Measurements from ENCODE around the gene FRS3.

Gene FRS3

GRCh38 chr6:41743406-41744235 lies 36.1 kb downstream of the FRS3 start:
- DNase-seq (ENCODE audit: low read depth) = no peak
- no peak overlapping the region for H3K4me3 ChIP-seq (ENCODE audit: low read depth, low read length)
- TF ChIP-seq, protein P1, sequence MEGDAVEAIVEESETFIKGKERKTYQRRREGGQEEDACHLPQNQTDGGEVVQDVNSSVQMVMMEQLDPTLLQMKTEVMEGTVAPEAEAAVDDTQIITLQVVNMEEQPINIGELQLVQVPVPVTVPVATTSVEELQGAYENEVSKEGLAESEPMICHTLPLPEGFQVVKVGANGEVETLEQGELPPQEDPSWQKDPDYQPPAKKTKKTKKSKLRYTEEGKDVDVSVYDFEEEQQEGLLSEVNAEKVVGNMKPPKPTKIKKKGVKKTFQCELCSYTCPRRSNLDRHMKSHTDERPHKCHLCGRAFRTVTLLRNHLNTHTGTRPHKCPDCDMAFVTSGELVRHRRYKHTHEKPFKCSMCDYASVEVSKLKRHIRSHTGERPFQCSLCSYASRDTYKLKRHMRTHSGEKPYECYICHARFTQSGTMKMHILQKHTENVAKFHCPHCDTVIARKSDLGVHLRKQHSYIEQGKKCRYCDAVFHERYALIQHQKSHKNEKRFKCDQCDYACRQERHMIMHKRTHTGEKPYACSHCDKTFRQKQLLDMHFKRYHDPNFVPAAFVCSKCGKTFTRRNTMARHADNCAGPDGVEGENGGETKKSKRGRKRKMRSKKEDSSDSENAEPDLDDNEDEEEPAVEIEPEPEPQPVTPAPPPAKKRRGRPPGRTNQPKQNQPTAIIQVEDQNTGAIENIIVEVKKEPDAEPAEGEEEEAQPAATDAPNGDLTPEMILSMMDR (IDR thresholded peaks at IDR 0.05; ENCODE audit: insufficient read depth, low read depth, low read length, missing control alignments) = no peak

DNA sequence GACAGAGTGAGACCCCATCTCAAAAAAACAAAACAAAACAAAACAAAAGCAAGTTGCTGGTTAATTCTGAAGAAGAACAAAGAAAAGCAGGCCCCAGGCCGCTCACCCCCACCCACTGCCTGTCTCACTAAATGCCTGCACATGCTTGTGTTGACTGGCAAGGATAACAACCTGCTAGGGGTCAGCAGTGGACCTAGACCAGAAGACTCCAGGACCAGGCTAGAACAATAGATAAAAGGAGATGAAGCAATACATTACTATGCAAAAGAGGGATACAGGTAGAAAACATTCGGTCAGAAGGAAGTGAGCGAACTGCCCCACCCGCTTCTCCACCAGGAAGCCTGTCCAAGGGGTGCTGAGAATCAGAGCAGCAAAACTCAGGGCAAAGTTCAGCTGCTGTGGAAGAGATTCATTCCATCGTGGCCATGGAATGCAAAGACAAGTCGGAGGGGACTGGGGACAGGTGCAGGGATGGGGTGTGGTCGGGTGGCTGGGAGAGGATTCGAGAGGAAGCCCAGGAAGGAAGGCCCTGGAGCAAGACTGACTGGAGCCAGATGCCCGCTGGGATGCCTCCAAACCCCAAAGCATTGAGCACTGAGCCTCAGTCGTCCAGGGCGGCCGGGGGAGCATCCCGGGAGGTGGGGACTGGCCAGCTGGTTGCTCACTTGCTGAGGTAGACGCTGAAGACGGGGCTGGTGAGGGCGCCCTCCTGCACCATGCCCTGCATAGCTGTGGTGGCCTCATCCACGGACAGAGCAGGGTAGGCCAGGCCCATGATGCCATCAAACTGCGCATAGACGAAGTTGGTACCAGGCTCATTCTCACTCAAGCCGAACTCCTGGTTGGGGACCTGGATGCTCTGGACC lies 37.8 kb downstream of the FRS3 start:
- TF ChIP-seq, protein P1 (IDR thresholded peaks at IDR 0.05; ENCODE audit: insufficient read depth, low read depth, low read length, missing control alignments) = no peak
- DNase-seq (ENCODE audit: low read depth) = no peak
- no peak overlapping the region for H3K4me3 ChIP-seq (ENCODE audit: low read depth, low read length)

- TF ChIP-seq, protein P1 (IDR thresholded peaks at IDR 0.05; ENCODE audit: insufficient read depth, low read depth, low read length, missing control alignments) = no peak
- H3K4me3 ChIP-seq (ENCODE audit: low read depth, low read length) = no peak overlapping the region
- DNase-seq (ENCODE audit: low read depth) = no peak
These were observed 39.1 kb downstream of the FRS3 start for GRCh38 chr6:41740366-41741162.

DNA sequence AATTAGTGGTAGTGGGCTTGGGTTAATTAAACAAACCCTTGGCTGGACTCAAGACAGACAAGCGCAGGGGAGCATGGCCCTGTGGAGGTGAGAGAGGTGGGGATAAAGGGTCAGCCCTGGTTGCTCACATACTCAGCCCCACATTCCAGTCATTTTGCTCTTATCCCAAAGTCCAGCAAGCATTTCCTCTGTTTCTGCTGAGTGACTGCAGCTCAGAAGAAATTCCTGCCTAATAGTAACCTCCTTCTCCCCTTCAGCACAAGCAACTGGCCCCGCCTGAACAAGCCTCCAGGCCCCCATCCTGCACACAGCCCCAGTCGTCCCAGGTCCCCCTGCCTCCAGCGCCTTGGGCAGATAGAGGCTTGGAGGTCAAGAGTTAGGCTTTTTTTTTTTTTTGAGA lies 40.7 kb downstream of the FRS3 start:
- TF ChIP-seq, protein P1 (IDR thresholded peaks at IDR 0.05; ENCODE audit: insufficient read depth, low read depth, low read length, missing control alignments) = no peak
- no peak overlapping the region for H3K4me3 ChIP-seq (ENCODE audit: low read depth, low read length)
- no peak for DNase-seq (ENCODE audit: low read depth)

DNA sequence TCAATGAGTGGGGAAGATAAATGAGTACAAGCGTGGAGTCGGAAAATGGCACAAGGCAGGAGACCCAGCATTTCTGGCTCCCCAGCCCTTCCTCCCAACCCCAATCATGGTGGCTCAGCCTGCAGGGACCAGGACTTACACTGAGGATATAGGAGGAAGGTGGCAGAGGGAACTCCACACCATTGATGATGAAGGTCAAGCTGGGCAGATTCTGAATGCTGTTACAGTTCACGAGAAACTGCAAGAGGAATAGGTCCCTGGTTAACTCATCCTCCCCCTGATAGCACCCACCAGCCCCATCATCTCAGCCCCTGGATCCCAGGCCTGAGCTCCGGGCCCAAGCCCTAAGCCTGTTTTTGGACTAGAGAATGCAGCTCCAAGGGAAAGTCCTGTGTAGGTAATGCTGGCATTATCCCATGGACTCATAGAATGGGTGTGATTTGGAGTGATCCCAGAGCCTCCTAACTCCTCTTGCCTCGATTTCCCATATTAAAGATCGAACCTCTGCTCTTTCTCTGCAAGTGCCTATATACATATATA lies 42.0 kb downstream of the FRS3 start:
- no peak for DNase-seq (ENCODE audit: low read depth)
- TF ChIP-seq, protein P1 (IDR thresholded peaks at IDR 0.05; ENCODE audit: insufficient read depth, low read depth, low read length, missing control alignments) = no peak
- no peak overlapping the region for H3K4me3 ChIP-seq (ENCODE audit: low read depth, low read length)

- TF ChIP-seq, protein P1 (IDR thresholded peaks at IDR 0.05; ENCODE audit: insufficient read depth, low read depth, low read length, missing control alignments) = no peak
- H3K4me3 ChIP-seq (ENCODE audit: low read depth, low read length) = no peak overlapping the region
- no peak for DNase-seq (ENCODE audit: low read depth)
These were observed 42.7 kb downstream of the FRS3 start for GRCh38 chr6:41736800-41737555.
